Measurements from ENCODE around the gene ACTL8. TPM values are rescaled to one million over a fixed set of nuclear protein-coding genes. Genes with fewer than 3 reads are reported as not detected.

The ACTL8 gene
- total RNA-seq, 1 experiment from 2014 or later: not detected

- H3K4me3 ChIP-seq (ENCODE audit: low read depth in 2 of 2, low read length in 2 of 2): no peak overlapping the region
- H3K4me1 ChIP-seq (ENCODE audit: control insufficient read depth, insufficient read depth, low read length): no peaks in the 10 kb centered on the region
- in situ Hi-C loops (cut with HindIII; ENCODE audit: low pct_unique_long_range_greater_than_20kb, low sequenced_read_pairs): no loop called here
- no peak for ATAC-seq
- H3K36me3 ChIP-seq (ENCODE audit: control insufficient read depth, insufficient read depth, low read length): no peaks in the 10 kb centered on the region
- H3K9me3 ChIP-seq (ENCODE audit: control insufficient read depth, insufficient read depth, low read depth, low read length): no peaks in the 10 kb centered on the region
- ChIA-PET CTCF (interaction anchor here (0.6 kb wide), 1 partner anchor 117 kb away, joined by 3 read pairs; no protein-coding TSS in a partner anchor), POLR2A (no interaction called here)
- TF ChIP-seq SIN3A (IDR thresholded peaks at IDR 0.05; ENCODE audit: borderline replicate concordance, insufficient read depth, low read depth, low read length): no peak
- H3K27me3 ChIP-seq (ENCODE audit: control insufficient read depth, insufficient read depth, low read length): no peaks in the 10 kb centered on the region; the same call in 1 of the 2 replicates
- no TSS peak for BruUV-seq (replicated peaks)
- H3K27ac ChIP-seq (ENCODE audit: low read length): no peak overlapping the region
- DNase-seq (ENCODE audit: low read depth, low spot score): no peak
- intact Hi-C loops (cut with micrococcal nuclease; ENCODE audit: unreplicated experiment): no loop called here
Observed at GRCh38 chr1:17773591-17774326, 18.6 kb downstream of the ACTL8 start.

GRCh38 chr1:17774452-17774851 lies 19.3 kb downstream of the ACTL8 start:
- ChIA-PET POLR2A (no interaction called here), CTCF (no interaction called here)
- Histone ChIP-seq H3K27ac (ENCODE audit: low read length) (no peak overlapping the region), H3K4me3 (ENCODE audit: low read depth in 2 of 2, low read length in 2 of 2) (no peak overlapping the region), H3K4me1 (ENCODE audit: control insufficient read depth, insufficient read depth, low read length) (no peaks in the 10 kb centered on the region), H3K36me3 (ENCODE audit: control insufficient read depth, insufficient read depth, low read length) (no peaks in the 10 kb centered on the region), H3K9me3 (ENCODE audit: control insufficient read depth, insufficient read depth, low read depth, low read length) (no peaks in the 10 kb centered on the region), H3K27me3 (ENCODE audit: control insufficient read depth, insufficient read depth, low read length) (no peaks in the 10 kb centered on the region; the same call in 1 of the 2 replicates)
- no TSS peak for BruUV-seq (replicated peaks)
- TF ChIP-seq, protein P1, sequence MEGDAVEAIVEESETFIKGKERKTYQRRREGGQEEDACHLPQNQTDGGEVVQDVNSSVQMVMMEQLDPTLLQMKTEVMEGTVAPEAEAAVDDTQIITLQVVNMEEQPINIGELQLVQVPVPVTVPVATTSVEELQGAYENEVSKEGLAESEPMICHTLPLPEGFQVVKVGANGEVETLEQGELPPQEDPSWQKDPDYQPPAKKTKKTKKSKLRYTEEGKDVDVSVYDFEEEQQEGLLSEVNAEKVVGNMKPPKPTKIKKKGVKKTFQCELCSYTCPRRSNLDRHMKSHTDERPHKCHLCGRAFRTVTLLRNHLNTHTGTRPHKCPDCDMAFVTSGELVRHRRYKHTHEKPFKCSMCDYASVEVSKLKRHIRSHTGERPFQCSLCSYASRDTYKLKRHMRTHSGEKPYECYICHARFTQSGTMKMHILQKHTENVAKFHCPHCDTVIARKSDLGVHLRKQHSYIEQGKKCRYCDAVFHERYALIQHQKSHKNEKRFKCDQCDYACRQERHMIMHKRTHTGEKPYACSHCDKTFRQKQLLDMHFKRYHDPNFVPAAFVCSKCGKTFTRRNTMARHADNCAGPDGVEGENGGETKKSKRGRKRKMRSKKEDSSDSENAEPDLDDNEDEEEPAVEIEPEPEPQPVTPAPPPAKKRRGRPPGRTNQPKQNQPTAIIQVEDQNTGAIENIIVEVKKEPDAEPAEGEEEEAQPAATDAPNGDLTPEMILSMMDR (IDR thresholded peaks at IDR 0.05): no peak
- no peak for TF ChIP-seq TCF7L2 (IDR thresholded peaks at IDR 0.05; ENCODE audit: low read depth, low read length)
- no peak for TF ChIP-seq SIN3A (IDR thresholded peaks at IDR 0.05; ENCODE audit: borderline replicate concordance, insufficient read depth, low read depth, low read length)
- TF ChIP-seq REST (IDR thresholded peaks at IDR 0.05; ENCODE audit: insufficient read depth in 1 of 2, low read depth in 2 of 2, low read length in 1 of 2): no peak
- TF ChIP-seq POLR2AphosphoS5 (IDR thresholded peaks at IDR 0.05; ENCODE audit: low read depth, low read length): no peak
- no peak for ATAC-seq
- in situ Hi-C loops (cut with HindIII; ENCODE audit: low pct_unique_long_range_greater_than_20kb, low sequenced_read_pairs): no loop called here
- intact Hi-C loops (cut with micrococcal nuclease; ENCODE audit: unreplicated experiment): no loop called here
- DNase-seq (ENCODE audit: low read depth, low spot score): no peak

- no TSS peak for BruUV-seq (replicated peaks)
- Histone ChIP-seq H3K4me1 (ENCODE audit: control insufficient read depth, insufficient read depth, low read length) (no peaks in the 10 kb centered on the region), H3K4me3 (ENCODE audit: low read depth in 2 of 2, low read length in 2 of 2) (no peak overlapping the region), H3K36me3 (ENCODE audit: control insufficient read depth, insufficient read depth, low read length) (no peaks in the 10 kb centered on the region), H3K27me3 (ENCODE audit: control insufficient read depth, insufficient read depth, low read length) (no peaks in the 10 kb centered on the region), H3K27ac (ENCODE audit: low read length) (no peak overlapping the region), H3K9me3 (ENCODE audit: control insufficient read depth, insufficient read depth, low read depth, low read length) (no peaks in the 10 kb centered on the region)
- intact Hi-C loops (cut with micrococcal nuclease; ENCODE audit: unreplicated experiment) (no loop called here), in situ Hi-C loops (cut with HindIII; ENCODE audit: low pct_unique_long_range_greater_than_20kb, low sequenced_read_pairs) (no loop called here)
- ChIA-PET CTCF (interaction anchor here (0.6 kb wide), 1 partner anchor 27 kb away, joined by 3 read pairs; no protein-coding TSS in a partner anchor), POLR2A (no interaction called here)
- TF ChIP-seq SIN3A (IDR thresholded peaks at IDR 0.05; ENCODE audit: borderline replicate concordance, insufficient read depth, low read depth, low read length): no peak
- no peak for TF ChIP-seq REST (IDR thresholded peaks at IDR 0.05; ENCODE audit: insufficient read depth in 1 of 2, low read depth in 2 of 2, low read length in 1 of 2)
- TF ChIP-seq, protein P1 (IDR thresholded peaks at IDR 0.05): no peak
- TF ChIP-seq POLR2AphosphoS5 (IDR thresholded peaks at IDR 0.05; ENCODE audit: low read depth, low read length): no peak
- TF ChIP-seq TCF7L2 (IDR thresholded peaks at IDR 0.05; ENCODE audit: low read depth, low read length): no peak
- ATAC-seq: no peak
- DNase-seq (ENCODE audit: low read depth, low spot score): no peak
Observed at GRCh38 chr1:17775796-17776195, 20.7 kb downstream of the ACTL8 start.

Data from Panc1 (cell line).